ENCODE data around the gene SLC49A4. TPM values are rescaled to one million over a fixed set of nuclear protein-coding genes. Genes with fewer than 3 reads are reported as not detected.
"Not testable (repeated sequence)": the region's sequence is repeated elsewhere in the genome, so short reads cannot be mapped to it uniquely, and the experiment has no call there.

SLC49A4 gene, protein sequence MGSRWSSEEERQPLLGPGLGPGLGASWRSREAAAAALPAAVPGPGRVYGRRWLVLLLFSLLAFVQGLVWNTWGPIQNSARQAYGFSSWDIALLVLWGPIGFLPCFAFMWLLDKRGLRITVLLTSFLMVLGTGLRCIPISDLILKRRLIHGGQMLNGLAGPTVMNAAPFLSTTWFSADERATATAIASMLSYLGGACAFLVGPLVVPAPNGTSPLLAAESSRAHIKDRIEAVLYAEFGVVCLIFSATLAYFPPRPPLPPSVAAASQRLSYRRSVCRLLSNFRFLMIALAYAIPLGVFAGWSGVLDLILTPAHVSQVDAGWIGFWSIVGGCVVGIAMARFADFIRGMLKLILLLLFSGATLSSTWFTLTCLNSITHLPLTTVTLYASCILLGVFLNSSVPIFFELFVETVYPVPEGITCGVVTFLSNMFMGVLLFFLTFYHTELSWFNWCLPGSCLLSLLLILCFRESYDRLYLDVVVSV
- 15.7 and 19.3 TPM in 2 replicates for total RNA-seq (2012; rRNA removed)

DNA sequence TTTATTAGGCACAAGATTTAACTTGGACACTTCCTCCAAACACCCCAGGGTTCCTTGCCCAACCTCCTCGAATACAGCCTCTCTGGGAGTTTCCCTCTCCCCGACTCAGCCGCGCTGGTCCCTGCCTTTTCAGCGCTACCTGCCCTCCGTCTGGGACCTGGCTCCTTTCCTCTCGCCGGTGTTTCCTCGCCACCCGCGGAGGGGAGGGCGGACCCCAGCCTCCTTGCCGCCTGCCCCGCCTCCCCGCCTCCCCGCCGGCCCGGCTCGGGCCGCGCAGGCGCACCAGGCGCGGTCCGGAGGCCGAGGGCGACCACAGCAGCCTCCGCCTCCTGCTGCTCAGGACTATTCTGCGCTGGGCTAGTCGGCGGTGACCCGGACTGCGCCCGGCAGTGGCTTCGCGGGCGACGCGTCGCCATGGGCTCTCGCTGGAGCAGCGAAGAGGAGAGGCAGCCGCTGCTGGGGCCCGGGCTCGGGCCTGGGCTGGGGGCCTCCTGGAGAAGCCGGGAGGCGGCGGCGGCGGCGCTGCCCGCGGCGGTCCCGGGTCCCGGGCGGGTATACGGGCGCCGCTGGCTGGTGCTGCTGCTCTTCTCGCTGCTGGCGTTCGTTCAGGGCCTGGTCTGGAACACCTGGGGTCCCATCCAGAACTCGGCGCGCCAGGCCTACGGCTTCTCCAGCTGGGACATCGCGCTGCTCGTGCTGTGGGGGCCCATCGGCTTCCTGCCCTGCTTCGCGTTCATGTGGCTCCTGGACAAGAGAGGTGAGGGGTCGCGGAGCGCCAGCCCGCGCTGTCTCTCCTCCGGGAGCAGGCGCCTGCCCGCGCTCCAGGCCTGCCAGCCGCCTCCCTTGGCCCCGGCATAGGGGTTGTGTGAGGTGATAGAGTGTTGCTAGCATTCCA lies at the start of gene SLC49A4:
Gene SLC49A4, plus strand, starts transcription at position 291 of the 895 bp plus-strand sequence. Its CDS starts 124 bp downstream, at position 415.
- no peaks in the 10 kb centered on the region for H3K36me3 ChIP-seq (ENCODE audit: insufficient read depth, low read length)
- no peaks in the 10 kb centered on the region for H3K27me3 ChIP-seq (ENCODE audit: control insufficient read depth, insufficient read depth, low read length)
- H3K4me3 ChIP-seq (ENCODE audit: low read length), result peak within 1 kb of the TSS; percentile 81
- H3K4me2 ChIP-seq (ENCODE audit: low read length), result peak within 1 kb of the TSS; percentile 93
- H3K4me1 ChIP-seq (ENCODE audit: control insufficient read depth, insufficient read depth, low read length), result peaks cover 14% of the 10 kb centered on the region
- no peaks in the 10 kb centered on the region for H3K9me3 ChIP-seq (replicated peaks; ENCODE audit: low read length)
- H3K9ac ChIP-seq (ENCODE audit: low read depth, low read length), result peak within 1 kb of the TSS; percentile 86

DNA sequence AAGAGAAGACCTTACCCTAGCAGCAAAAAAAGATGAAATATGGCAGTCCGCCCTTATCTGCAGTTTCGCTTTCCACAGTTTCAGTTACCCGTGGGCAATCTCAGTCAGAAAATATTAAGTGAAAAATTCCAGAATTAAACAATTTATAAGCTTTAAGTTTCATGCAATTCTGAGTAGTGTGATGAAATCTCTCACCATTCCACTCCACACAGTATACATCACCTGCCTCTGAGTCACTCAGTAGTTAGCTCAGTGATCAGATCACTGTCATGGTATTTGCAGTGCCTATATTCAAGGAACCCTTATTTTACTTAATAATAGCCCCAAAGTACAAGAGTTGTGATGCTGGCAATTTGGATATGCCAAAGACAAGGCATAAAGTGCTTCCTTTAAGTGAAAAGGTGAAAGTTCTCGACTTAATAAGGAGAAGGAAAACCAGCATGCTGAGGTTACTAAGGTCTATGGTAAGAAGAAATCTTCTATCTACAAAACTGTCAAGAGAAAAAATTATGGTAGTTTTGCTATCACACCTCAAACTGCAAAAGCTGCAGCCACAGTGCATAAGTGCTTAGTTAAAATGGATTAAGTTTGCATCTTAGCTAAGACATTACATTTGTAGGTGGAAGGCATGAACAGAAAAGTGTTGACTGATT lies 49.4 kb upstream of the SLC49A4 start:
- no peaks in the 10 kb centered on the region for H3K9me3 ChIP-seq (replicated peaks; ENCODE audit: low read length)
- no peak overlapping the region for H3K4me3 ChIP-seq (ENCODE audit: low read length)
- H3K9ac ChIP-seq (ENCODE audit: low read depth, low read length), result no peak overlapping the region
- H3K4me1 ChIP-seq (ENCODE audit: control insufficient read depth, insufficient read depth, low read length), result no peaks in the 10 kb centered on the region
- peaks cover 2% of the 10 kb centered on the region for H3K36me3 ChIP-seq (ENCODE audit: insufficient read depth, low read length)
- no peak overlapping the region for H3K4me2 ChIP-seq (ENCODE audit: low read length)
- no peaks in the 10 kb centered on the region for H3K27me3 ChIP-seq (ENCODE audit: control insufficient read depth, insufficient read depth, low read length)

DNA sequence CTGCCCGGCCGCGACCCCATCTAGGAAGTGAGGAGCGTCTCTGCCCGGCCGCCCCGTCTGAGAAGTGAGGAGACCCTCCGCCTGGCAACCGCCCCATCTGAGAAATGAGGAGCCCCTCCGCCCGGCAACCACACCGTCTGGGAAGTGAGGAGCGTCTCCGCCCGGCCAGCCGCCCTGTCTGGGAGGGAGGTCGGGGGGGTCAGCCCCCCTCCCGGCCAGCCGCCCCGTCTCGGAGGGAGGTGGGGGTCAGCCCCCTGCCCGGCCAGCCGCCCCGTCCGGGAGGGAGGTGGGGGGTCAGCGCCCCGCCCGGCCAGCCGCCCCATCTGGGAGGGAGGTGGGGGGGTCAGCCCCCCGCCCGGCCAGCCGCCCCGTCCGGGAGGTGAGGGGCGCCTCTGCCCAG lies 47.6 kb upstream of the SLC49A4 start:
- H3K27me3 ChIP-seq (ENCODE audit: control insufficient read depth, insufficient read depth, low read length); H3K4me3 ChIP-seq (ENCODE audit: low read length); H3K4me2 ChIP-seq (ENCODE audit: low read length); H3K4me1 ChIP-seq (ENCODE audit: control insufficient read depth, insufficient read depth, low read length); H3K9me3 ChIP-seq (replicated peaks; ENCODE audit: low read length); H3K36me3 ChIP-seq (ENCODE audit: insufficient read depth, low read length); H3K9ac ChIP-seq (ENCODE audit: low read depth, low read length): not testable (repeated sequence)

GRCh38 chr3:122748347-122748746 lies 46.5 kb upstream of the SLC49A4 start:
- Histone ChIP-seq H3K4me3 (ENCODE audit: low read length) (no peak overlapping the region), H3K9ac (ENCODE audit: low read depth, low read length) (no peak overlapping the region), H3K27me3 (ENCODE audit: control insufficient read depth, insufficient read depth, low read length) (no peaks in the 10 kb centered on the region), H3K4me1 (ENCODE audit: control insufficient read depth, insufficient read depth, low read length) (no peaks in the 10 kb centered on the region), H3K9me3 (replicated peaks; ENCODE audit: low read length) (no peaks in the 10 kb centered on the region), H3K36me3 (ENCODE audit: insufficient read depth, low read length) (no peaks in the 10 kb centered on the region), H3K4me2 (ENCODE audit: low read length) (no peak overlapping the region)

DNA sequence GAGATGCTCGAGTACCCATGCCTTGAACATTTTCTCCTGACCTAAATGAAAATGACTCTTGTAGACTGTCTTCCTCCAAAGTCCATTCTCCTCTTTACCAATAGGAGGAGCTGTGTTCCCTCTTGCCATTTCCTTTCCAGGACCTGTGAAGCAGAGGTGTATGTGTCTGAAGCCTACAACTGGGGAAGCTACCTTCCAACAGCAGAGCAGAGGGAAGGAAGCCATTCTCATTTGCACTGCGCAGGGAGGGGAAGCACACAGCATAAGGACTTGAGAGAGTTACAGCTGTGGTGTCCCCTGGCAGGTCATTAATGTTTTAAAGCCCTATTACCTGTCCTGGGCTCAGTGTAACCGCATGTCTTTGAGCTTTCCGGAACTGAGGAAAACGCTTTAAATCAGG lies 39.9 kb upstream of the SLC49A4 start:
- Histone ChIP-seq H3K36me3 (ENCODE audit: insufficient read depth, low read length) (peaks cover 10% of the 10 kb centered on the region), H3K9ac (ENCODE audit: low read depth, low read length) (no peak overlapping the region), H3K27me3 (ENCODE audit: control insufficient read depth, insufficient read depth, low read length) (no peaks in the 10 kb centered on the region), H3K4me1 (ENCODE audit: control insufficient read depth, insufficient read depth, low read length) (no peaks in the 10 kb centered on the region), H3K4me2 (ENCODE audit: low read length) (no peak overlapping the region), H3K4me3 (ENCODE audit: low read length) (no peak overlapping the region), H3K9me3 (replicated peaks; ENCODE audit: low read length) (no peaks in the 10 kb centered on the region)

- no peaks in the 10 kb centered on the region for H3K4me1 ChIP-seq (ENCODE audit: control insufficient read depth, insufficient read depth, low read length)
- H3K27me3 ChIP-seq (ENCODE audit: control insufficient read depth, insufficient read depth, low read length), result no peaks in the 10 kb centered on the region
- peaks cover 10% of the 10 kb centered on the region for H3K36me3 ChIP-seq (ENCODE audit: insufficient read depth, low read length)
- H3K4me3 ChIP-seq (ENCODE audit: low read length), result no peak overlapping the region
- no peak overlapping the region for H3K4me2 ChIP-seq (ENCODE audit: low read length)
- no peak overlapping the region for H3K9ac ChIP-seq (ENCODE audit: low read depth, low read length)
- no peaks in the 10 kb centered on the region for H3K9me3 ChIP-seq (replicated peaks; ENCODE audit: low read length)
These were observed 39.4 kb upstream of the SLC49A4 start for GRCh38 chr3:122755491-122755890.

GRCh38 chr3:122758877-122759560 lies 35.9 kb upstream of the SLC49A4 start:
- no peaks in the 10 kb centered on the region for H3K9me3 ChIP-seq (replicated peaks; ENCODE audit: low read length)
- H3K36me3 ChIP-seq (ENCODE audit: insufficient read depth, low read length), result peaks cover 8% of the 10 kb centered on the region
- no peak overlapping the region for H3K4me3 ChIP-seq (ENCODE audit: low read length)
- no peak overlapping the region for H3K9ac ChIP-seq (ENCODE audit: low read depth, low read length)
- H3K4me1 ChIP-seq (ENCODE audit: control insufficient read depth, insufficient read depth, low read length), result no peaks in the 10 kb centered on the region
- H3K4me2 ChIP-seq (ENCODE audit: low read length), result no peak overlapping the region
- no peaks in the 10 kb centered on the region for H3K27me3 ChIP-seq (ENCODE audit: control insufficient read depth, insufficient read depth, low read length)

GRCh38 chr3:122760453-122761271 lies 34.2 kb upstream of the SLC49A4 start:
- Histone ChIP-seq H3K9ac (ENCODE audit: low read depth, low read length) (no peak overlapping the region), H3K4me2 (ENCODE audit: low read length) (no peak overlapping the region), H3K4me3 (ENCODE audit: low read length) (no peak overlapping the region), H3K27me3 (ENCODE audit: control insufficient read depth, insufficient read depth, low read length) (no peaks in the 10 kb centered on the region), H3K36me3 (ENCODE audit: insufficient read depth, low read length) (peaks cover 5% of the 10 kb centered on the region), H3K4me1 (ENCODE audit: control insufficient read depth, insufficient read depth, low read length) (no peaks in the 10 kb centered on the region), H3K9me3 (replicated peaks; ENCODE audit: low read length) (no peaks in the 10 kb centered on the region)

GRCh38 chr3:122766430-122766829 lies 28.4 kb upstream of the SLC49A4 start:
- no peaks in the 10 kb centered on the region for H3K9me3 ChIP-seq (replicated peaks; ENCODE audit: low read length)
- H3K4me1 ChIP-seq (ENCODE audit: control insufficient read depth, insufficient read depth, low read length), result no peaks in the 10 kb centered on the region
- H3K27me3 ChIP-seq (ENCODE audit: control insufficient read depth, insufficient read depth, low read length), result no peaks in the 10 kb centered on the region
- no peak overlapping the region for H3K4me3 ChIP-seq (ENCODE audit: low read length)
- H3K4me2 ChIP-seq (ENCODE audit: low read length), result no peak overlapping the region
- no peaks in the 10 kb centered on the region for H3K36me3 ChIP-seq (ENCODE audit: insufficient read depth, low read length)
- H3K9ac ChIP-seq (ENCODE audit: low read depth, low read length), result no peak overlapping the region

GRCh38 chr3:122767540-122768372 lies 27.1 kb upstream of the SLC49A4 start:
- H3K4me1 ChIP-seq (ENCODE audit: control insufficient read depth, insufficient read depth, low read length), result no peaks in the 10 kb centered on the region

More at GRCh38 chr3:122767540-122768372, 27.1 kb upstream of the SLC49A4 start:
- Histone ChIP-seq H3K4me3 (ENCODE audit: low read length) (no peak overlapping the region), H3K4me2 (ENCODE audit: low read length) (no peak overlapping the region), H3K9ac (ENCODE audit: low read depth, low read length) (no peak overlapping the region), H3K27me3 (ENCODE audit: control insufficient read depth, insufficient read depth, low read length) (no peaks in the 10 kb centered on the region), H3K9me3 (replicated peaks; ENCODE audit: low read length) (no peaks in the 10 kb centered on the region), H3K36me3 (ENCODE audit: insufficient read depth, low read length) (no peaks in the 10 kb centered on the region)
